ENCODE data around the gene DICER1.
"Not testable (repeated sequence)": the region's sequence is repeated elsewhere in the genome, so short reads cannot be mapped to it uniquely, and the experiment has no call there.

The DICER1 gene

GRCh38 chr14:95185767-95186392 is 28.6 kb upstream of the DICER1 start:
- no peak for DNase-seq (ENCODE audit: low read depth, low spot score)

GRCh38 chr14:95185033-95185766 is 27.9 kb upstream of the DICER1 start:
- DNase-seq (ENCODE audit: low read depth, low spot score) = no peak

GRCh38 chr14:95184413-95184790 is 27.1 kb upstream of the DICER1 start:
- DNase-seq (ENCODE audit: low read depth, low spot score) = no peak

GRCh38 chr14:95183532-95184412 is 26.4 kb upstream of the DICER1 start:
- DNase-seq (ENCODE audit: low read depth, low spot score) = no peak

GRCh38 chr14:95183082-95183481 is 25.8 kb upstream of the DICER1 start:
- DNase-seq (ENCODE audit: low read depth, low spot score) = no peak

- DNase-seq (ENCODE audit: low read depth, low spot score) = no peak
Measured at GRCh38 chr14:95182379-95182778, 25.1 kb upstream of the DICER1 start.

- no peak for DNase-seq (ENCODE audit: low read depth, low spot score)
Measured at GRCh38 chr14:95180966-95181741, 23.8 kb upstream of the DICER1 start.

- DNase-seq (ENCODE audit: low read depth, low spot score) = not testable (repeated sequence)
Measured at GRCh38 chr14:95175670-95176069, 18.3 kb upstream of the DICER1 start.

GRCh38 chr14:95174184-95174792 is 17.0 kb upstream of the DICER1 start:
- DNase-seq (ENCODE audit: low read depth, low spot score) = no peak

GRCh38 chr14:95173518-95173917 is 16.2 kb upstream of the DICER1 start:
- DNase-seq (ENCODE audit: low read depth, low spot score) = no peak

- DNase-seq (ENCODE audit: low read depth, low spot score) = no peak
Measured at GRCh38 chr14:95167177-95167576, 9.8 kb upstream of the DICER1 start.

- no peak for DNase-seq (ENCODE audit: low read depth, low spot score)
Measured at GRCh38 chr14:95165517-95165916, 8.2 kb upstream of the DICER1 start.

- DNase-seq (ENCODE audit: low read depth, low spot score) = no peak
Measured at GRCh38 chr14:95164506-95164905, 7.2 kb upstream of the DICER1 start.

GRCh38 chr14:95163666-95164065 is 6.3 kb upstream of the DICER1 start:
- no peak for DNase-seq (ENCODE audit: low read depth, low spot score)

GRCh38 chr14:95163132-95163531 is 5.8 kb upstream of the DICER1 start:
- no peak for DNase-seq (ENCODE audit: low read depth, low spot score)

- DNase-seq (ENCODE audit: low read depth, low spot score) = no peak
Measured at GRCh38 chr14:95162641-95163040, 5.3 kb upstream of the DICER1 start.

- no peak for DNase-seq (ENCODE audit: low read depth, low spot score)
Measured at GRCh38 chr14:95157048-95157326, 342 bp downstream of the DICER1 start.

- DNase-seq (ENCODE audit: low read depth, low spot score) = no peak
Measured at GRCh38 chr14:95156161-95157047, 925 bp downstream of the DICER1 start.

GRCh38 chr14:95155045-95155444 is 2.3 kb downstream of the DICER1 start:
- DNase-seq (ENCODE audit: low read depth, low spot score) = no peak

GRCh38 chr14:95153866-95154265 is 3.5 kb downstream of the DICER1 start:
- DNase-seq (ENCODE audit: low read depth, low spot score) = no peak

GRCh38 chr14:95151561-95151960 is 5.8 kb downstream of the DICER1 start:
- no peak for DNase-seq (ENCODE audit: low read depth, low spot score)
